Esophagus squamous epithelium (tissue), 4 donors: ENCODE results near the gene SETBP1.

Experiments
- POLR2A ChIP-seq, 4 donors: fragments of 450-650 bp; IDR thresholded peaks; one replicate each; pipeline ENCODE4 v1.6.1; 2017; ENCODE audit warnings: antibody characterized with exemption in 4 of 4, mild to moderate bottlenecking in 4 of 4, moderate library complexity in 3 of 4
- TF ChIP-seq, protein P1 (sequence below), 6 experiments: fragments of 450-650 bp in 4 of 6; fragments of 200-600 bp in 2 of 6; sonication (generic) in 2 of 6; IDR thresholded peaks; one replicate each; pipeline ENCODE4 v1.5.1; 2016 to 2019; ENCODE audit warnings: antibody characterized with exemption in 6 of 6, mild to moderate bottlenecking in 4 of 6, moderate library complexity in 4 of 6

DNA sequence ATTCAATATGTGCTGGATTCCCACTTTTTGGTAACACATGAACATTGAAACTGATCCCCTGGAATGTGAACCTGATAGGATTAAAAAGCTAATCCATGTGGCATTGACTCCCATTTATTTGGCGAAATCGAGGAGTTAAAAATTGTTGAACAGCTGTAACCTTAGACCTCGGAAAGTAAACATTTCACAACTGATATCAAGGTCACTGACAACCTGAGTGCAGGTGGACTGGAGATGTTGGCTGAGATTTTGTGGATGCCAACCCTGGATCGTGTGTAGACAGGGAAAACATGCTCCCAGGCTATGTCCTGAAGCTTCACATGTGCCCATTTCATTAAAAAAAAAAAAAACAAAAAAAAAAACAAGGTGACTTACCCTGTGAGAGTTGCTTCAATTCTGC lies 204.8 kb downstream of the SETBP1 start:
- TF ChIP-seq, protein P1, sequence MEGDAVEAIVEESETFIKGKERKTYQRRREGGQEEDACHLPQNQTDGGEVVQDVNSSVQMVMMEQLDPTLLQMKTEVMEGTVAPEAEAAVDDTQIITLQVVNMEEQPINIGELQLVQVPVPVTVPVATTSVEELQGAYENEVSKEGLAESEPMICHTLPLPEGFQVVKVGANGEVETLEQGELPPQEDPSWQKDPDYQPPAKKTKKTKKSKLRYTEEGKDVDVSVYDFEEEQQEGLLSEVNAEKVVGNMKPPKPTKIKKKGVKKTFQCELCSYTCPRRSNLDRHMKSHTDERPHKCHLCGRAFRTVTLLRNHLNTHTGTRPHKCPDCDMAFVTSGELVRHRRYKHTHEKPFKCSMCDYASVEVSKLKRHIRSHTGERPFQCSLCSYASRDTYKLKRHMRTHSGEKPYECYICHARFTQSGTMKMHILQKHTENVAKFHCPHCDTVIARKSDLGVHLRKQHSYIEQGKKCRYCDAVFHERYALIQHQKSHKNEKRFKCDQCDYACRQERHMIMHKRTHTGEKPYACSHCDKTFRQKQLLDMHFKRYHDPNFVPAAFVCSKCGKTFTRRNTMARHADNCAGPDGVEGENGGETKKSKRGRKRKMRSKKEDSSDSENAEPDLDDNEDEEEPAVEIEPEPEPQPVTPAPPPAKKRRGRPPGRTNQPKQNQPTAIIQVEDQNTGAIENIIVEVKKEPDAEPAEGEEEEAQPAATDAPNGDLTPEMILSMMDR (IDR thresholded peaks at IDR 0.05), result no peak
- no peak for TF ChIP-seq POLR2A (IDR thresholded peaks at IDR 0.05)
